ENCODE measurements around the gene TUG1. TPM values are rescaled to one million over a fixed set of nuclear protein-coding genes. Genes with fewer than 3 reads are reported as not detected.

TUG1 gene
- total RNA-seq, 4 donors from 2014 or later = 53.8 to 89.8 (median 66.1) TPM

DNA sequence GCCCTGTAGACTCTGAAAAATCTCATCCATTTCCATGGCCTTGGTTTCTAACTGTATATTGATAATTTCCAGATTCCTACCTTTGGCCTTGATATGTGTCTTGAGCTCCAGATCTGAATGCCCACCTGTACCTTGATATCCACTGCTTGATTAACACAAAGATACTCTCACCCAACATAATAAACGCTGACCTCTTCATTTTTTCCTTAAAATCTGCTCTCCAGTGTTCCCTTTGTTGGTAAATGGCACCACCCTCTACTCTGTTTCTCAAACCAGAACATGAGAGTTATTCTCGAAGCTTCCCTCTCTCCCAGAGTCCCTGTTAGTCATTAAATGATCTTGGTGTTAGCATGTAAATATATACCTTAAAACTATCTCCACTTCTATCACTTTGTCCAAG is 13.4 kb downstream of the TUG1 start:
- H3K4me3 ChIP-seq = no peak overlapping the region
- no peak for ATAC-seq
- H3K36me3 ChIP-seq = no peaks in the 10 kb centered on the region
- peaks cover 0 to 86% (median 0%) of the 10 kb centered on the region in 3 donors for H3K9me3 ChIP-seq
- no peaks in the 10 kb centered on the region for H3K27me3 ChIP-seq
- TF ChIP-seq, protein P1, sequence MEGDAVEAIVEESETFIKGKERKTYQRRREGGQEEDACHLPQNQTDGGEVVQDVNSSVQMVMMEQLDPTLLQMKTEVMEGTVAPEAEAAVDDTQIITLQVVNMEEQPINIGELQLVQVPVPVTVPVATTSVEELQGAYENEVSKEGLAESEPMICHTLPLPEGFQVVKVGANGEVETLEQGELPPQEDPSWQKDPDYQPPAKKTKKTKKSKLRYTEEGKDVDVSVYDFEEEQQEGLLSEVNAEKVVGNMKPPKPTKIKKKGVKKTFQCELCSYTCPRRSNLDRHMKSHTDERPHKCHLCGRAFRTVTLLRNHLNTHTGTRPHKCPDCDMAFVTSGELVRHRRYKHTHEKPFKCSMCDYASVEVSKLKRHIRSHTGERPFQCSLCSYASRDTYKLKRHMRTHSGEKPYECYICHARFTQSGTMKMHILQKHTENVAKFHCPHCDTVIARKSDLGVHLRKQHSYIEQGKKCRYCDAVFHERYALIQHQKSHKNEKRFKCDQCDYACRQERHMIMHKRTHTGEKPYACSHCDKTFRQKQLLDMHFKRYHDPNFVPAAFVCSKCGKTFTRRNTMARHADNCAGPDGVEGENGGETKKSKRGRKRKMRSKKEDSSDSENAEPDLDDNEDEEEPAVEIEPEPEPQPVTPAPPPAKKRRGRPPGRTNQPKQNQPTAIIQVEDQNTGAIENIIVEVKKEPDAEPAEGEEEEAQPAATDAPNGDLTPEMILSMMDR (IDR thresholded peaks at IDR 0.05) = no peak
- no peak for TF ChIP-seq POLR2AphosphoS5 (IDR thresholded peaks at IDR 0.05)
- TF ChIP-seq EP300 (IDR thresholded peaks at IDR 0.05) = no peak
- no peak for TF ChIP-seq POLR2A (IDR thresholded peaks at IDR 0.05)
- no peaks in the 10 kb centered on the region for H3K4me1 ChIP-seq
- no peak overlapping the region for H3K27ac ChIP-seq
- WGBS, 2 donors (ENCODE audit: low coverage in 1 of 2) = 84 to 93% methylated on average over 2 of the region's 2 CpGs

DNA sequence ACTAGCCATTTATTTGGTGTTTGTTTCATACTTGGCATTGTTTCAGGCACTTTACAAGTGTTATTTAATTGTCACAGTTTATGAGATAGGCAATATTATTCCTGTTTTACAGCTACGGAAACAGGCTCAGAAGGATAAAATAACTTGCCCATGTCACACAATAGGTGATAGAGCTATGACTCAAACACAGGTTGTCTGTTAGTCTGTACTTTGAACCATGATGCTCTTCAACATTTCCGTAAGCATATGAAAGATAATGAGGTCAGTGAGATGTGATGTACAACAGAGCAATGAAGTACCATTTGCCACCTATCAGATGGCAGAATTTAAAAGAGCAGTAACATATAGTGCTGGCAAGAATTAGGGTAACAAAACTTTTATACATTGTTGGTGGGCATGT is 15.3 kb downstream of the TUG1 start:
- Histone ChIP-seq H3K9me3 (peaks cover 0 to 76% (median 0%) of the 10 kb centered on the region in 3 donors), H3K4me3 (no peak overlapping the region), H3K36me3 (no peaks in the 10 kb centered on the region), H3K4me1 (no peaks in the 10 kb centered on the region), H3K27me3 (no peaks in the 10 kb centered on the region), H3K27ac (no peak overlapping the region)
- TF ChIP-seq POLR2AphosphoS5 (IDR thresholded peaks at IDR 0.05) = no peak
- TF ChIP-seq POLR2A (IDR thresholded peaks at IDR 0.05) = no peak
- no peak for TF ChIP-seq EP300 (IDR thresholded peaks at IDR 0.05)
- TF ChIP-seq, protein P1 (IDR thresholded peaks at IDR 0.05) = no peak
- ATAC-seq = no peak
- WGBS, 2 donors (ENCODE audit: low coverage in 1 of 2) = 57 to 69% methylated on average over 2 of the region's 2 CpGs

DNA sequence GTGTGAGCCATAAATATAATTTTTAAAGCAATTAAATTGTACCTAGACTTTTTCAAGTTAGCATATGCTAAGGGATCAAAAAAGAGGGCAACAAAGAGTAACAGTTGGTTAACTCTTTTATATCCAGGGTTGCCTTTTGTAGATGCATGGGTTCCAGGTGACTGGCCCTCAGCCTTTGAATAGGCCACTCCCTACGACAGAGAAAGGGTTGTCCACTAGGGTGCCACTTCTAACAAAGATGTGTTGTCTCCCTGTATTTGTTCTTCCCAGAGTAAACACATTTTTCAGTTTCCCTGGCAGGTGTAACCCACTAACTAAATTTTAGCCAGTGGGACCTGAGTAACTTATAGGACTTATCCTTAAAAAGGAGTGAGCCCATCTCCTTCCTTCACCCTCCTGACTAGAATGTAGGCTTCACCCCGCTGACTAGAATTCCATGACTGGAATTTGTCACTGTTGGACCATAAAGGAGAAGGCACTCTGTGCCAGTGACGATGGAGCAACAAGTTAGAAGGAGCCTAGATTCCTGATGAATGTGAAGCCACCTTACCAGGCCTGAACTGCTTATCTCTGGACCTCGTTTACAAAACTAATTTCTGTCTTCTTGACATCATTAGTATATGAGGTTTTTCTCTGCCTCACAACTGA is 16.6 kb downstream of the TUG1 start:
- H3K9me3 ChIP-seq = peaks cover 0 to 68% (median 0%) of the 10 kb centered on the region in 3 donors
- TF ChIP-seq EP300 (IDR thresholded peaks at IDR 0.05) (no peak), POLR2A (IDR thresholded peaks at IDR 0.05) (no peak), POLR2AphosphoS5 (IDR thresholded peaks at IDR 0.05) (no peak)
- TF ChIP-seq, protein P1 (IDR thresholded peaks at IDR 0.05) = no peak
- no peak for ATAC-seq
- H3K36me3 ChIP-seq = no peaks in the 10 kb centered on the region
- H3K27me3 ChIP-seq = no peaks in the 10 kb centered on the region
- 79 to 83% methylated on average over 4 of the region's 4 CpGs for WGBS, 2 donors (ENCODE audit: low coverage in 1 of 2)
- no peak overlapping the region for H3K4me3 ChIP-seq
- H3K4me1 ChIP-seq = no peaks in the 10 kb centered on the region
- H3K27ac ChIP-seq = no peak overlapping the region

GRCh38 chr22:30989474-30989873 is 20.4 kb downstream of the TUG1 start:
- H3K27ac ChIP-seq = no peak overlapping the region
- TF ChIP-seq, protein P1 (IDR thresholded peaks at IDR 0.05) = no peak
- TF ChIP-seq POLR2A (IDR thresholded peaks at IDR 0.05) (no peak), POLR2AphosphoS5 (IDR thresholded peaks at IDR 0.05) (no peak)
- no peaks in the 10 kb centered on the region for H3K4me1 ChIP-seq
- no peaks in the 10 kb centered on the region for H3K36me3 ChIP-seq
- no peak overlapping the region for H3K4me3 ChIP-seq
- H3K27me3 ChIP-seq = no peaks in the 10 kb centered on the region
- no peak for ATAC-seq
- peaks cover 0 to 52% (median 0%) of the 10 kb centered on the region in 3 donors for H3K9me3 ChIP-seq

- WGBS, 2 donors (ENCODE audit: low coverage in 1 of 2) = 80 to 88% methylated on average over 1 of the region's 1 CpG
- no peaks in the 10 kb centered on the region for H3K36me3 ChIP-seq
- H3K9me3 ChIP-seq = peaks cover 0 to 40% (median 0%) of the 10 kb centered on the region in 3 donors
- no peaks in the 10 kb centered on the region for H3K27me3 ChIP-seq
- no peak for ATAC-seq
- TF ChIP-seq POLR2AphosphoS5 (IDR thresholded peaks at IDR 0.05) (no peak), POLR2A (IDR thresholded peaks at IDR 0.05) (no peak), EP300 (IDR thresholded peaks at IDR 0.05) (no peak)
- TF ChIP-seq, protein P1 (IDR thresholded peaks at IDR 0.05) = no peak
- H3K27ac ChIP-seq = no peak overlapping the region
- no peaks in the 10 kb centered on the region for H3K4me1 ChIP-seq
- H3K4me3 ChIP-seq = no peak overlapping the region
These were observed 21.6 kb downstream of the TUG1 start for GRCh38 chr22:30990690-30991089.

Data from gastroesophageal sphincter (tissue), 4 donors.